SIG-M5 (cell line): ENCODE measurements around the gene AUH.
"Not testable (repeated sequence)": the region's sequence is repeated elsewhere in the genome, so short reads cannot be mapped to it uniquely, and the experiment has no call there.

Source experiments
- DNase-seq: peaks from one replicate; lab custom pipeline; 2025; lab: John Stamatoyannopoulos, UW

The AUH gene

DNA sequence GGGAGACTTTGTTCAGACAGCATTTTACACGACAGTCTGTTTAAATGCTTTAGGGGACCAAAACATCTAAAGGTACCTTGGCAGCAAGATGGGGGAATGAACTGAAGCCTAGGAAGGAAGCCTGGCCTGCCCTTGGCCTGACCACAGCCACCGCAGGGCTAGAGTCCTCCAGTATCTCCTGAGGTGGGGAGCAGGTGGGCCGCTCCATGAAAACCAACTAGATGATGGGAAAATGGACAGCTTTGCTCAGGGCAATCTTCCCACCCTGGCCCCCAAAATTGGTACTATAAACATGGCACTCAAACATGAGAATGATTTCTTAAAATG is 153.3 kb downstream of the AUH start:
- no peak for DNase-seq

DNA sequence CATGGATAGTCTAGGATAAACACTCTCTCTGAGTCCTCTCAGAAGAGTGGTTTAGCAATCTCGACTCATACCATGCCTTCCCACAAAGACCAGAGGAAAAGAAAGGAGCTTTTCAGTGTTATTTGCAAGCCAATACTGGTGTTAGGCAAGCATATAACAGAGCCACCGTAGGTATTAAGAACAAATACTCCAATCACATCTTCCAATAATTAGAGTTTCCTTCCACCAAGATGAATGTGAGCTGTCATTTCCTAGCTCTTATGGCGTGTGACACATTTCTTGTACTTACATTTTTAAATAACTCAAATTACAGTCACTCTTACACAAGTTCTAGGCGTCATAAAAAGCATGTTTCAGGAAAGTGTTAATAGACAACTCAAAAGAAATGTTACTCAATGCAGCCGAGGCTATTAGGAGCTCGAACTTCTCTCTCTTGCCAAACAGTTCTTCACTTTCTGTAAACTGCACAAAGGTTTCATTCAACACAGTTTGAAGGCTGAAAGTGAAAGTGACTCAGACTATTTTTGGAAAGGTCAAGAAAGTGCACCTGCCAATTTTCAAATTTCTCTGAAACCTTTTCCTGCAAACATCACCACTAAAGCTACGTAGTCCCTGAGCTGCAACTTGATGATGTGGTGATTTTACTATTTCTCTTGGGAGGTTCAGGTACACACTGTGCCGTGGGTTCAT is 153.8 kb downstream of the AUH start:
- DNase-seq = peak; percentile 55

DNA sequence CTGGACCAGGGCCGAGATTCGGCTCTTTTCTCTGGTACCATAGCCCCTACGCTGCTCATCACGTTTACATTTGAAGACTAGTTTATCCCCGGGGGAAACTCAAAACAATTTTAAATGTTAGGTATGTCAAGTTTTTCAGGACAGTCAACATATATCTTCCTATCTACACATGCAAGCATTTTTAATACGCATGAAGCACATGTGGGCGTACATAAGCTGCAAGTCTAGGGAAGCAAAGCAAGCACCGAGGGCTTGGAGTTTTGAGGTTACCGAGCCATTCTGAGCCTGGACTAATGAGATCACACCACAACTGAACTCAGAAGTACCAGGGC is 154.4 kb downstream of the AUH start:
- DNase-seq = no peak

DNA sequence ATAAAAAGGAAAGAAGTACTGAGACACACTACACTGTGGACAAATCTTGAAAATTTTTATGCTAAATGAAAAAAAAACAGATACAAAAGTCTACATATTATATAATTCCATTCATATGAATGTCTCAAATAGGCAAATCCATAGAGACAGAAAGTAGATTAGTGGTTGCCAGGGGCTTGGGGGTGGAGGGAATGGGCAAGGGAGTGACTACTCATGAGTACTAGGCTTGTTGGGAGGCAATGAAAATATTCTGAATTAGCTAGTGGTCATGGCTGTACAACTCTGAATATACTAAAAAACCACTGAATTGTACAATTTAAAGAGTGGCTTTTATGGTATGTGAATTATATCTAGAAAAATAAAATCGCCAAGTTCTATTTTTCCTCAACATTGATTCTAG is 154.9 kb downstream of the AUH start:
- DNase-seq = no peak

DNA sequence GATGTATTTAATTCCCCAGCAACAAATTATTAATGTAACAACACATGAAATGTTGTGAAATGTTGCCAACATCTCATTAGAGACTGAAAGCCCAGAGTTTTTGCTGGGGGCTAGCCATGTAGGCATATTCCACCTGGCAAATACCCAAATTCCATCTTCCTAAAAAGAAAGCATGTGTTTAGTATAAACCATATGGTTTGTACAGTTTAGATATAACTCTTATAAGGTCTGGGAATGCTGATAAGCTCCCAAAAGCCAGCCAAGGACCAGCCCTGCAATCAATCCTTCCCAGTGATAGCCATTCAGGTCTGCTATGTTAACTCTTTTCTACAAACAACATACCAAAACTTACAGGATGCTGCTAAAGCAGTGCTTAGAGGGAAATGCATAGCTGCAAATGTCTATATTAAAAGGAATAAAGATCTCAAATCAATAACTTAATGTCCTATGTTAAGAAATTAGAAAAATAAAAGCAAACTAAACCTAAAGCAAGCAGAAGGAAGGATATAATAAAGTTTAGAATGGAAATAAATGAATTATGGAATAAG is 158.9 kb downstream of the AUH start:
- no peak for DNase-seq

DNA sequence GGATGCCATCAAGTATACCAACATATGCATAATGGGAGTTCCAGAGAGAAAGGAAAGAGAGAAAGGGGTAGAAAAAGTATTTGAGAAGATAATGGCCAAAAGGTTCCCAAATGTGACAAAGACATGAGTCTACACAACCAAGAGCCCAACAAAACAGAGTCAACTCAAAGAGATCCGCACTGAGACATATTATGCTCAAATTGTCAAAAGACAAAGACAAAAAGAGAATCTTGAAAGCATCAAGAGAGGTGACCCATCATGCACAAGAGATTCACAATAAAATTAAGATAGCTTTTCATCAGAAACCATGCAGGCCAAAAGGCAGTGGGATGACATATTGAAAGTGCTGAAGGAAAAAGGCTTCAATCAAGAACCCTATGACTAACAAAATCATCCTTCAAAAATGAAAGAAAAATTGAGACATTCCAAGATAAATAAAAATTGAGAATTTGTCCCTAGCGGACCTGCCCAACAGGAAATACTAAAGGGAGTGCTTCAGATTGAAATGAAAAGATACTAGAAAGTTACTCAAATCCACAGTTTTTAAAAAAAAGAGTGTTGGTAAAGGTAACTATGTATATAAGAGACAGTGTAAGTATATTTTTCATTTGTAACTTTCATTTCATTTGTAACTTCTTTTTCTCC is 160.9 kb downstream of the AUH start:
- no peak for DNase-seq

DNA sequence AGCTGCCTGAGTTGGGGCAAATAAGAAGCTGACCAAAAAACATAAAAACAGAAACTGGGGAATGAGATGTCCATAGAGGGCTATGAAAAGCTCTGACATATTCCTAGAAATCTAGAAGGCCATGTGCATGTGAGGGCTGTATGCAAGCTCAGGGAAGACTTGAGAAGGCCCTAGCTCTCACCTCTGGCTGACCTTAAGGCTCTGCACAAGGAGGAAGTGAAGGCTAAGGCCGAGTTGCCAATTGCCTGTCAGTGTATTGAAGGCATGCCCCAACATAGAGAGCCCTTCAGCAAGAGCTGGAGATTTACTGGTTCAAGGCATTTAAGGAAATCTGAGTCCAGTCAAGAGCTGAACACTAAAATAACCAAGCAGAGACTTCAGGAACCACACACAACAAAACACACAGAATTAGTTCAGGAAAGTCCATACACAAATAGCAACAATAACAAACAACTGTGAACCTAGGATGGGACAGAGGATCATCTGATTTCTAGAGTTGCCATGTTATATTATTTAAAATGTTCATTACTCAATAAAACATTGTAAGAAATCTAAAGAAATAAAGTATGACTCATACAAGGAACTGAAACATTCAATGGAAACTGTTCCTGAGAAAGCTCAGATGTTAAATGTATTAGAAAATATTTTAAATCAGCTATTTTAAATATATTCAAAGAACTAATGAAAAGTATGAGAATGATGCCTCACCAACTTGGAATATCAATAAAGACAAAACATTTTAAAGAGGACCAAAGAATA is 161.8 kb downstream of the AUH start:
- DNase-seq = no peak

DNA sequence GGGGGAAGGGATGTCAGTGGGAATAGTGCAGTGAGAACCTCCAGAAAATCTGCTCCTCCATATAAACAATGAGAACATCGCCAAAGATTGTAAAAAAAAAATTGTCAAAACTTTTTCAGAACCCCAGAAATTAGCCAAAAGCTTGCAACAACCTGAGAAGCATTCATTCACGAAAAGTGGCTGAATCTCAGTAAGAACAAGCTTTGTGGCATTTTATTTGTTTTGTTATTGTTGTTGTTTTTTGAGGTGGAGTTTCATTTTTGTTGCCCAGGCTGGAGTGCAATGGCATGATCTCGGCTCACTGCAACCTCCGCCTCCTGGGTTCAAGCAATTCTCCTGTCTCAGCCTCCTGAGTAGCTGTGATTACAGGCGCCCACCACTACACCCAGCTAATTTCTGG is 162.8 kb downstream of the AUH start:
- not testable (repeated sequence) for DNase-seq

DNA sequence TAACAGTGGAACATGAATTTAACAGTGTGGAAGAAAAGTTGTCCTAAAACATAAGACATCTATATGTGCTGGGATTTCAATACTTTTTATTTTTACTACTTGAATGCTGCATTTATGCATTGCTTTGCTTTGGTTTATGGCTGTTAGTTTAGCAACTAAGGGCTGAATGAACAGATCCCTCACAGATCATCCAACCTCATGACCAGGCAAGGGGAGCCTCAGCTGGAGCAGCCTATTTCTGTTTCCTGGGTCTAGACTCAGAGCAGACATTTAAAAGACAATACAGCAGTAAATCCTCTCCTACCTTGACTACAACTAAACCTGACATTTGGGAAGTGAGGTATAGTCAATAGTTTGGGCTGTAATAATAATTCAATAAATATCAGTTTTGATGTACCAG is 163.3 kb downstream of the AUH start:
- no peak for DNase-seq

DNA sequence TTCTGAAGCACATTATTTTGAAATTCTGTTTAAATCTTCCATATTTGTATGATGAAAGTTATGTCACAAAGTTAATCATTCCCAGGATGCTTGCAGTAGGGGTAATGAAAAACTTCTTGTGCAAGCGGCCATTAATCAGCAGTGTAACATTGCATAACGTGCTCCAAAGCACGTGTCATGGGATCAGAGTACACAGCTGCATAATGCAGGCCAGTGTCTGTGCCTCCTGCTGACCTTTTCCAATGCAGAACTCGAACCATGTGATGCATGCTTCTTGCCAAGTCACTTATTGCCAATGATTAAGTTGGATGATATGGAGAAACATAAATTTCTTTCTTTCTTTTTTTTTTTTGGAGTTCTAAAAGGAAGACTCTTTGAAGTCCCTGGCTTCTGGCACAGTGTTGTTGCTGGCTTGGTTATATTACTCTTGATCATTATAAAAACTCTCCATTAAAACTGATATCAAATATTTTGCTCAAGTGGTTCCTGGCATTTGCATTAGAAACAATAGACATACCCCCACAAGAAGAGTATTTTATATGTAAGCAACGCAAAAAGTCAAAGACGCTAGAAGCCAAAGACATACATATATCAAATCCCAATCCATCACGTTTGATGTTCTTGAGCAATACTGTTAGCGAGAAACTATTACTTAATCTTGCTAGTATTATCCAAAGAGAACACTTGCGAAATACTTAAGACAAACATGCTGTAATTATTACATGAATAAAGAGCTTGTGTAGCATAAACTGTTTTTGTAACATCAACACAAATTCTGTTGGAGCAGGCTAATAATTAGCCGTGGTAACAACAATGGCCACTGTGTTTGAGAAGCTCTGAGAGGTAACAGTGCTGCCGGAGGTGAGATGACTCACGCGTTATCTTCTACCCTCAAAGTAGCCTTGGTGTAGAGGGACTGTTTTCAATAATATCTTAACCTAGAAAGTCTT is 164.2 kb downstream of the AUH start:
- no peak for DNase-seq

DNA sequence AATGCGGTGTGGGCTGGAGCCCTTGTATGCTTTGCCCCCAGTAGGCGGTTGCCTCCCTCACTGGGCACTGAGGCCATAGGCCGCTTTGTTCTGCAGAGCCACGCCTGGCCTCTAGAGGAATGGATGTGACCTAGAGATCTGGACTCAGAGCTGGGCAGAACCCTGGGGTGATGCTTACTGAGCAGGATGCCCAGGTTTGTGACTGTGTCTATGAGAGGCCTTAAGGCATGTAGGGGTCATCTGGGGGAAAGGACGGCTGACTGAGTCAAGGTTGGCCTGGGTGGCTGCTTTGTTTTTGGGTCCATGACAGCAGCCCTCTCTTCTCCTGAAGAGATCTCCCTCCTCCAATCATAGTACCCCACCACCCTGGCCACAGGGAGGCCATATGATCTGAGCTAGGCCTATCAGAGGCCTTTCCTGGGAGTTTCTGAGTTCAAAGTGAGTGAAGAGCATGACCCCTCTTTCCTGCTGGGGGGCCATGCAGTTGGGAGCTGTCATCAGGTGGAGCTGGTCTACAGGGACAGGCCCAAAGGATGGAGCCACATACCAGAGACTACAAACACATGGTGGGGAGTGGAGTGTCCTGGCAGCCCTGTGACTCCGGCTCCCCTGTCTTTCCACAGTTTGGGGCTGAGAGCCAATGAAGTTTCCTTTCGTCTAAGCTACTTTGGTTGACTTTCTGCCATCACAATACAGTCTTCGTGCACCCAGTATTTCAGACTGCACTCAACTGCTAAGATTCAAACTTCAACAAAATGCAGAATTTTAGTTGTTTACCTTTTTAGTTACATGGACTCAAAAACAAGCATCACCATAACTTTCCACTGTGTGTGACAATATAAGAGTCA is 165.4 kb downstream of the AUH start:
- DNase-seq = no peak

DNA sequence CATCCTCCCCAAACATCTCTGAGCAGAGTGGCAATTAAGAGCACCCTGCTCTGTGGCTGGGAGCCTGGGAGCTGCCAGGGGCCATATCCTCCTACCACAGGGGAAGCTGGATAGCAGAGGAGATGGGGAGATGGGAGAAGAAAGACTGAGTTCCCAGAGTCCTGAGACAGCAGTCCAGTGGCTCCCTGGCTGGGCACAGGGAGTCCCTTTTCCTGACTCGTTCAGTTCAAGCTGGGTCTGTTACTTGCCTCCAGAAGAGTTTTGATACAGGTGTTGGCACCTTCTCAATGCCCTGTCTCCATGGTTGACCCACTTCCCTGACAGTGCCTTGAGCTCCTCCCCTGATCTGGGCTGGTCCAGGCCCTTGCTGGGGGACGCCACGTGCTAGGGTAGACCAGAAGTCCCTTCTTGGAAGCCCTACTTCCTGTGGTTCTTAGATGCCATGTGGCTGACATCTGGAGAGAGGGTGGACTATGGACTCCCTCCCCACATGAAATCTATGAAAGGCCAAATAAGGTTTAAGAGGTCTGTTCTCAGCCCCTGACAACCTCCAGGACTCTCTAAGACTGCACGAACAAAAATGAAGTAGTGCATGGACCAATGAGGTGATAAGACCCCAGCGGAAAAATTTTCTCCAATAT is 166.2 kb downstream of the AUH start:
- no peak for DNase-seq

DNA sequence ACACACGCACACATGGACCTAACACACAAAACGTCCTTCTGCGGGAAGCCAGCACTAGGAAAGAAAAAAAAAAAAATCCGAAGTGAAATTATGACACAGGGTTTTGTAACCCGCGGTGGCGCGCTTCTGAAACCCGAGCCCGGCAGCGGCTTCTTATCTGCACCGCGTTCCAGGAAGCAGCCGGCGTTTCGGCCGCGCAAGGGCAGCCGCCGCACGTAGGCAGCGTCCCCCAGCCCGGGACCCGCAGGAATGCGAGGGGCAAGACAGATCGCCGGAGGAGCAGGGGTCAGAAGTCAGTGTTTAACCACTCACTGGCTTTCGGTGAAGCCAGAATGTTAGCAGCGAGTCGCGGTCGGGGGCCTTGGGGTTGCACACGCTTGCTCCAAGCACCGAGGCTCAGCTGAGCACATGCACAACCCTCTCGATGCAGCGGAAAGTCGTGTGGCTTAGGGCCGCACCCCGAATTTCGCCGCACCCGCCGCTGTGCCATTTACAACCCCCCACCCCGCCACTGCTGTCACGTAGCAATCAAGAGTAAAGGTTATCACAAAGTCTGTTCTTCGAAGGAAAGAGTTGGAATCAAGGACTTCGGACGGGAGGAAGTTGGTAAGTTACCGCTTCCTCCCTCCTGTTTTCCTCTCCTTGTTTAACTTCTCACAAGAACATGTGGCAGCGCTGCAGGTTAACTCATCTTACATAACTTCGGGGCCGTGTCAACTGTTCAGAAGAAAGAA is 167.9 kb downstream of the AUH start:
- peak; percentile 37 for DNase-seq

DNA sequence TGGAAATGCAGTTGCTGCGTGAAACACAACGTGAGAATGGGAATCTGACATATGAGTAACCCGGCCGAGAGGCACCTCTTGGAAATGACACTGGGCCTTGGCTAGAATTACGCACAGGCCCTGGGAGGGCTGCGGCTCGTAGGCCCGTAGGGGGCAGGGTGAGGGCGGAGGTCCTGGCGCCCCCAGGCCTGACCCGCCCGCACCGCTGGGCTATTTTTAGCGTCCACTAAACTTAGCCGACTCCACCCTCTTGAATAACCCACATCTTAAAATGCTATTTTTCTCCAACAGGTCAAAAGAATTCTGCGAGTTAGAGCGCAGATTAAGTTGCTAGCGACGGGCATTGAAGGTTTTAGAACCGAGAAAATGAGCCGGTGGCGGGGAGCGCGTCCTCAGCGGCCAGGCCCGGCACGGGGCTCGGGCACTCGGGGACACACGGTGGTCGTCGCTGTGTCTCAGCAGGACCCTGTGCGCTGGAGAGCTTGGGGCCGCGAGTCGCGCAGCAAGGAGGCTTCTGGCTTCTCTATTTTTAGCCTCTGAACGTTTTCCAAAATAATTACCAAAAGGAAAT is 168.5 kb downstream of the AUH start:
- peak; percentile 51 for DNase-seq

DNA sequence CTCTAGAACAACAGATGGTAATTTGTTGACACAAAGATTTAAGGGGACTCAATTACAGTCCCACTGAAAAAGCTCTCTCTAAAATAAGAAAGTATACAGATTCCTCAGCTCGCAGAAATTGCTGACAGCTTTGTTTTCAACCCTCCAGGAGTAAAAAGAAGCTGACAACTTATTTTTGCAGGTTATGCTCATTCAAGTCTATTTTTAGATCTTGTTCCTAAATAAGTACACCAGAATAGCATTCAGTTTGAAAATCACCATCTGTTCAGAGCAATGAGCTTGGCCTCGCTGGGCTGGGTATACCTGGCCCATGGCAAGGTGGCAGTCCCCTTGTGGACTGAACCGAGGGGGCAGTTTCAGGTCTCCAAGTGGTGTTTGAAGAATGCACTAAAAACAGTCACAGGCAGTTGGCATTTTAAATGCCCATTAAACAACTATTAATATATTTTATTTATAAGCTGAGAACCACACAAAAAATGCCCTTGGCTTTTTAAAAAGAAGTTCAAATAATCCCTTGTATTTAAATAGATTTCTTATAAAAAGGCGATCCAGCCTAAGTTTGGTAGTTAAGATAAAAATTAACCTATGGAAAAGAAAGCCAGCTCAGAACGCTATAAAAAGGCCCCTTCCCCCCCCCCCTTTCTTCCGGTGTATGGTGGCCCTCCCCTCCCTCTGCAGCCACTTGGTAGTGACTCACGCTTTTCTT is 169.2 kb downstream of the AUH start:
- DNase-seq = no peak

DNA sequence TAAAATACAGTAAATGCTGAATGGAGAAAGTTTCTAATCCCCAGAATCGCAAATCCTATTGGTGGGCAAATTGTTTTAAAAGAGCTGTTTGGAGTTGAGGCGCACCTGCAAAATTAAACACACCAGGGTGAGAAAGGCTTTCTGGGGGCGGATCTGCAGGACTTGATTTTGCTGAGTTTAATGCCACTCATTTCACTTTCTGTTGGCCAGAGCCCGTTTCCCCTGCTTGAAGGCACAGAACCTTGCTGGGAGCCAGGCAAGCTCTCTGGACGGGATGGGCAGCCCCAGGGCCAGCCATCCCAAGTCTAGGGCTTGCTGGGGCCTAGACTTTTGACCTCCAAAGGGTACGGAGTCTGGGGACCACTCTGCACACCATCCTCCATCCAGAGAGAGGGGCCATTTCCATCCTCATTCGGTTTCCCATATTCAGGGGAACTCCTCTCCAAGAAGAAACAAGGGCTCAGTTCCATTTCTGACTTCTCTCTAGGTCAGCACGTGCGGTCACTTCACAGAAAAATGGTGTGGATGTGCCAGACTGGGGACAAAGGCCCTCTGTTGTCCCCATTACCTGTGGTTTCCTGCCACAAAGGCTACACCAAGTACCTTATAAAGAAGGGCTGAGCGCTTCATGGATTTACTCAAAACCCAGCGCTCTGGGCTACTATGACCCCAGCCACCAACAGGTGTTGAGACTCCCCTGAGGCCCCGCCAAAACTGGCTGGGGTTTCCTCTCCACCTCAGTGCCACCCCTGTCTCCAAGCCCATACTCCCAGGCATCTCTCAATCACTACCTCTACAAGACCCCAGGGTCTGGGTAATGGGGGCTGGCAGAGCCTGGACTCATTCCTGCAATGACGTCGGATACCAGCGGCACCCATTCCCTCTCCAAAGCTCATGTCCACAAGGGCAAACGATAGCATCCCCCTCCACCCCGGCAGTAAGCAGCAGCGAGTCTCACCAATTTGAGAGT is 170.0 kb downstream of the AUH start:
- no peak for DNase-seq

DNA sequence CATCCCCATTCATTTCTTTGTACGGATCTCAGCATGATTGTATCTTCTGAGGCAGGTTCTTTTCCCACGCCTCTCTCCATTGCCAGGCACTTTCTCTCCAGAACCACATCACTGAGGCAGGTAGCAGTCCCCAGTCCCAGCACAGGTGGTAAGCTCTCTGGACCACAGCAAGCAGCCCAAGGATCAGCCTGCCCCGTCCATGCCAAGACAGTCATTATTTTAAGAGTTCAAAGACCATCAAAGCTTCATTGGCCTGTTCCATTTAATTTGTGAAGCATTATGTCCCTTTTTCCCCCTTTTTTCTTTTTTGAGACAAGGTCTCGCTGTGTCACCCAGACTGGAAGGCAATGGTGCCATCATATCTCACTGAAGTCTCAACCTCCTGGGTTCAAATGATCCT is 171.7 kb downstream of the AUH start:
- no peak for DNase-seq
